NT2/D1 (cell line): ENCODE data around the gene NUDT16.
A peak's percentile ranks its signal among the peaks of the same experiment; 100 is the strongest.

Experiments
- DNase-seq: peaks from one replicate; pipeline ENCODE4 v3.0.0-alpha.2; 2011; ENCODE audit warnings: low read depth, low spot score
- H3K27me3 ChIP-seq: 2 replicates; pipeline ENCODE4 v1.6.0; 2011; ENCODE audit warnings: mild to moderate bottlenecking; ENCODE audit not compliant: insufficient read length, insufficient read depth
- H3K36me3 ChIP-seq: 2 replicates; pipeline ENCODE4 v1.6.1; 2011; ENCODE audit warnings: mild to moderate bottlenecking, low read length, mixed read lengths; ENCODE audit not compliant: insufficient read depth, insufficient read length
- H3K4me1 ChIP-seq: 2 replicates; pipeline ENCODE4 v1.5.1; 2011; ENCODE audit not compliant: insufficient read depth, insufficient read length
- H3K4me3 ChIP-seq: 2 replicates; pipeline ENCODE4 v1.5.1; 2011; ENCODE audit warnings: low read depth; ENCODE audit not compliant: insufficient read length
- H3K9ac ChIP-seq: 2 replicates; pipeline ENCODE4 v1.6.0; 2011; ENCODE audit warnings: low read depth; ENCODE audit not compliant: insufficient read length
- H3K9me3 ChIP-seq: 2 replicates; pipeline ENCODE4 v1.5.1; 2011; ENCODE audit warnings: mild to moderate bottlenecking, low read length; ENCODE audit not compliant: insufficient read depth
- SUZ12 ChIP-seq: IDR thresholded peaks from 2 replicates; pipeline ENCODE4 v1.6.1; 2011; ENCODE audit not compliant: insufficient read length, insufficient read depth; ENCODE audit errors: extremely low read depth
- YY1 ChIP-seq: IDR thresholded peaks from 2 replicates; pipeline ENCODE4 v1.6.1; 2011; ENCODE audit not compliant: insufficient read length, insufficient read depth
- ZNF274 ChIP-seq: IDR thresholded peaks from 2 replicates; pipeline ENCODE4 v1.6.1; 2011; ENCODE audit warnings: mild to moderate bottlenecking, low read depth, low read length

Gene NUDT16

GRCh38 chr3:131381445-131382291 is at the start of gene NUDT16:
NUDT16 (plus strand) TSS chr3:131381774; CDS start chr3:131381805, 31 bp downstream.
- Histone ChIP-seq H3K4me1 (peaks cover 2% of the 10 kb centered on the region), H3K9ac (peak within 1 kb of the TSS; percentile 96), H3K36me3 (peaks cover 38% of the 10 kb centered on the region), H3K27me3 (no peaks in the 10 kb centered on the region), H3K9me3 (no peaks in the 10 kb centered on the region), H3K4me3 (peak within 1 kb of the TSS; percentile 97)
- TF ChIP-seq SUZ12 (no peak), YY1 (peak; percentile 28)
- peak; percentile 98 for DNase-seq

GRCh38 chr3:131338948-131339640 is 42.5 kb upstream of the NUDT16 start:
- no peaks in the 10 kb centered on the region for H3K4me1 ChIP-seq
- peaks cover 22% of the 10 kb centered on the region for H3K9me3 ChIP-seq
- H3K27me3 ChIP-seq: no peaks in the 10 kb centered on the region
- H3K4me3 ChIP-seq: no peak overlapping the region
- TF ChIP-seq YY1 (no peak), SUZ12 (no peak), ZNF274 (no peak)
- no peaks in the 10 kb centered on the region for H3K36me3 ChIP-seq
- H3K9ac ChIP-seq: no peak overlapping the region
- no peak for DNase-seq

- TF ChIP-seq YY1: no peak
- no peak for TF ChIP-seq ZNF274
- TF ChIP-seq SUZ12: no peak
- H3K36me3 ChIP-seq: no peaks in the 10 kb centered on the region
- DNase-seq: no peak
- H3K27me3 ChIP-seq: no peaks in the 10 kb centered on the region
- H3K9me3 ChIP-seq: peaks cover 25% of the 10 kb centered on the region
- H3K4me3 ChIP-seq: no peak overlapping the region
- H3K4me1 ChIP-seq: no peaks in the 10 kb centered on the region
- H3K9ac ChIP-seq: no peak overlapping the region
Measured at GRCh38 chr3:131341761-131342160, 39.8 kb upstream of the NUDT16 start.

- H3K9ac ChIP-seq: no peak overlapping the region
- H3K4me3 ChIP-seq: no peak overlapping the region
- no peaks in the 10 kb centered on the region for H3K4me1 ChIP-seq
- TF ChIP-seq SUZ12 (no peak), YY1 (no peak), ZNF274 (no peak)
- peaks cover 4% of the 10 kb centered on the region; the same call in 1 of the 2 replicates for H3K9me3 ChIP-seq
- no peaks in the 10 kb centered on the region for H3K27me3 ChIP-seq
- H3K36me3 ChIP-seq: no peaks in the 10 kb centered on the region
- DNase-seq: no peak
Measured at GRCh38 chr3:131348911-131349310, 32.7 kb upstream of the NUDT16 start.

DNA sequence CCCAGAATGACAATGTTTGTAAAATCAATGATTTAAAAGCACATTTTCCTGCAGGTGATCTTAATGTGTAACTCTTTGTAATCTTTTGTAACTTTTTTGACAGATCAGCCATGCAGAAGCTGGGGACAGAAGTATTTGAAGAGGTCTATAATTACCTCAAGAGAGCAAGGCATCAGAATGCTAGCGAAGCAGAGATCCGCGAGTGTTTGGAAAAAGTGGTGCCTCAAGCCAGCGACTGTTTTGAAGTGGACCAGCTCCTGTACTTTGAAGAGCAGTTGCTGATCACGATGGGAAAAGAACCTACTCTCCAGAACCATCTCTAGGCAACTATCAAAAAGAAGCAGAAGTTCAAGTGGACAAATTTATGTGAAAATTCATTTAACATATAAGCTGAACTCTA is 32.1 kb upstream of the NUDT16 start:
- Histone ChIP-seq H3K36me3 (no peaks in the 10 kb centered on the region), H3K9ac (no peak overlapping the region), H3K27me3 (no peaks in the 10 kb centered on the region), H3K4me1 (no peaks in the 10 kb centered on the region), H3K4me3 (no peak overlapping the region), H3K9me3 (no peaks in the 10 kb centered on the region)
- DNase-seq: no peak
- TF ChIP-seq SUZ12 (no peak), ZNF274 (no peak), YY1 (no peak)

DNA sequence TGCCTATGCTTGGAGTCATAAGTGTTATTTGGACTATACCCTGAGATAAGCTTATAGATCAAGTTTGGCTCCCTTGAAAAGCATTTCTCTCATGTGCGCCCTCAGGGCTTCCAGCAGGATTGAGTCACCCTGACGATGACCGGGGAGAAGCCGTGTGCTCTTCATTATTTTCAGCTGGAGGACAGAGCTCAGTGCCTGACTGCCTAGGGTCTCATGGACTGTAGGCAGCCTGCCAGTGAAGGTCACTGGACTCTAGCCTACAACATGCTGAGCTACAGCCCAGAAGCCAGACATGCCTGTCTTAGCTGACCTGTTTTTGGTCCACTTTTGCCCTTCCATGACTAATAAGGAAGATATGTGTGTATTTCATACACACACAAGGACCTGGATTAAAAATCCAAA is 31.6 kb upstream of the NUDT16 start:
- Histone ChIP-seq H3K36me3 (no peaks in the 10 kb centered on the region), H3K4me1 (no peaks in the 10 kb centered on the region), H3K9ac (no peak overlapping the region), H3K9me3 (no peaks in the 10 kb centered on the region), H3K27me3 (no peaks in the 10 kb centered on the region), H3K4me3 (no peak overlapping the region)
- DNase-seq: no peak
- TF ChIP-seq ZNF274 (no peak), SUZ12 (no peak), YY1 (no peak)

- Histone ChIP-seq H3K27me3 (no peaks in the 10 kb centered on the region), H3K9ac (no peak overlapping the region), H3K4me3 (no peak overlapping the region), H3K9me3 (no peaks in the 10 kb centered on the region), H3K36me3 (no peaks in the 10 kb centered on the region), H3K4me1 (no peaks in the 10 kb centered on the region)
- no peak for DNase-seq
- no peak for TF ChIP-seq ZNF274
- no peak for TF ChIP-seq YY1
- no peak for TF ChIP-seq SUZ12
Measured at GRCh38 chr3:131350506-131350905, 31.1 kb upstream of the NUDT16 start.
